Astrocyte (in vitro differentiated cells and primary cell): ENCODE data around the gene ARL8A.

ENCODE experiments used
- CTCF ChIP-seq: IDR thresholded peaks from 2 replicates; pipeline ENCODE4 v1.5.1; 2011; ENCODE audit warnings: low read depth, mild to moderate bottlenecking, inconsistent platforms, low read length, moderate library complexity; ENCODE audit not compliant: insufficient read depth
- EZH2 ChIP-seq: IDR thresholded peaks from 2 replicates; pipeline ENCODE4 v1.6.1; 2012; ENCODE audit warnings: mild to moderate bottlenecking, low read length, inconsistent platforms; ENCODE audit not compliant: insufficient read depth

GRCh38 chr1:202086579-202087350 is 57.8 kb downstream of the ARL8A start:
- TF ChIP-seq CTCF = no peak
- TF ChIP-seq EZH2 = no peak
